Ovary (tissue), 3 donors: ENCODE measurements around the gene AKAP12.

Source experiments
- CTCF ChIP-seq, 3 donors: fragments of 450-650 bp in 2 of 3; fragments of 200-600 bp in 1 of 3; IDR thresholded peaks; one replicate each; pipeline versions ENCODE4 v1.5.1 to v1.8.0; 2016 to 2022; ENCODE audit warnings: antibody characterized with exemption in 3 of 3, mild to moderate bottlenecking in 1 of 3
- POLR2A ChIP-seq: fragments of 450-650 bp; IDR thresholded peaks from one replicate; pipeline ENCODE4 v1.6.1; 2017; ENCODE audit warnings: antibody characterized with exemption, mild to moderate bottlenecking, moderate library complexity
- donor health status: DM: no; HTN: no; CAD: no.

- TF ChIP-seq CTCF (IDR thresholded peaks at IDR 0.05) (no peak), POLR2A (no peak)
Observed at GRCh38 chr6:151257985-151258445, 18.2 kb downstream of the AKAP12 start.
